Thyroid gland (tissue), 4 donors: ENCODE data around the gene ATP1B1. TPM values are rescaled to one million over a fixed set of nuclear protein-coding genes. Genes with fewer than 3 reads are reported as not detected.
A peak's percentile ranks its signal among the peaks of the same experiment; 100 is the strongest.

Experiments
- DNase-seq, 2 donors: peaks; one replicate each; pipeline ENCODE4 v3.0.0-alpha.2; 2019
- H3K27ac ChIP-seq, 3 donors: fragments of 200-600 bp; sonication (generic); 1 replicate in 2 of 3; 2 replicates in 1 of 3; pipeline ENCODE4 v1.5.1; 2016 to 2019; ENCODE audit warnings: mild to moderate bottlenecking in 1 of 3, moderate library complexity in 1 of 3
- H3K27me3 ChIP-seq: fragments of 200-600 bp; sonication (generic); one replicate; pipeline ENCODE4 v1.5.1; 2019
- H3K36me3 ChIP-seq, 2 donors: fragments of 200-600 bp; sonication (generic); one replicate each; pipeline ENCODE4 v1.5.1; 2016 to 2019
- H3K4me1 ChIP-seq, 2 donors: fragments of 200-600 bp; sonication (generic); one replicate each; pipeline ENCODE4 v1.5.1; 2017 to 2019
- H3K4me3 ChIP-seq, 3 donors: fragments of 200-600 bp; sonication (generic); replicated peaks in 1 of 3; 1 replicate in 2 of 3; 2 replicates in 1 of 3; pipeline ENCODE4 v1.5.1; 2016; ENCODE audit warnings: mild to moderate bottlenecking in 1 of 3
- H3K9me3 ChIP-seq: fragments of 200-600 bp; sonication (generic); one replicate; pipeline ENCODE4 v1.5.1; 2017
- POLR2A ChIP-seq, 2 donors: fragments of 450-650 bp; IDR thresholded peaks; one replicate each; pipeline ENCODE4 v1.6.1; 2017; ENCODE audit warnings: antibody characterized with exemption in 2 of 2, mild to moderate bottlenecking in 2 of 2, moderate library complexity in 1 of 2
- WGBS, 2 donors: methylation state at CpG; one replicate each; pipeline ENCODE4 v1.1.5; 2017; 5-methylcytosine and 5-hydroxymethylcytosine counted together
- intact Hi-C: fragments of 100-400 bp; cut with DNase I; formaldehyde crosslinking; loops from one replicate; pipeline ENCODE4 v1.15.1; 2023
- total RNA-seq, 4 donors: library from RNA; depleted of rRNA; stranded (reverse); fragments of >200 nt; gene quantifications; one replicate each; pipeline ENCODE4 v1.2.3, GENCODE V29; 2016
- TF ChIP-seq, protein P1 (sequence below), 6 experiments: fragments of 200-600 bp in 3 of 6; fragments of 450-650 bp in 3 of 6; sonication (generic) in 3 of 6; IDR thresholded peaks; one replicate each; pipeline ENCODE4 v1.5.1; 2016 to 2019; ENCODE audit warnings: antibody characterized with exemption in 6 of 6, mild to moderate bottlenecking in 2 of 6, inconsistent platforms in 1 of 6, moderate library complexity in 1 of 6

Gene ATP1B1
- total RNA-seq, 4 donors from 2014 or later: 310 to 509 (median 429) TPM

DNA sequence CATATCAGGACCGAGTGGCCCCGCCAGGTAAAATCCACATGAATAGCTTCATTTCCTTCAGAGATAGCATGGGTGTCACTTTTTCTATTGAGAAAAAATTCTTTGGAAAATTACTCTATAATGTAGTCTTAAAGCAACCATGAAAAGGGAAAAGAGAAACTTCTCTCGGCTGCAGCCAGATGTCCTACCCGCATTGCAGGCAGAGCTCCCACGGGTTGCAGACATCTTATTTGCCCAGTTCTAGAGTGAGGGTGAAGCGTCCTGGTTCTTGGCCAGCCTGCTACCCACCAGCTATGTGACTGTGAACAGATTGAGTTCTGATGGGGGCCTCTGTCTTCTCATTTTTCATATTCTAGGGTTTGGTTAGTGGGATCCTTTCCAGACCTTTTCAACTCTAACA lies 5.0 kb downstream of the ATP1B1 start:
- Histone ChIP-seq H3K27ac (peak overlapping the region; percentile 56 to 100 (median 97)), H3K4me1 (peaks cover 42 to 43% of the 10 kb centered on the region in 2 donors), H3K4me3 (no peak overlapping the region), H3K27me3 (no peaks in the 10 kb centered on the region), H3K36me3 (peaks cover 31 to 34% of the 10 kb centered on the region in 2 donors), H3K9me3 (no peaks in the 10 kb centered on the region)
- no peak for TF ChIP-seq POLR2A (IDR thresholded peaks at IDR 0.05)
- TF ChIP-seq, protein P1, sequence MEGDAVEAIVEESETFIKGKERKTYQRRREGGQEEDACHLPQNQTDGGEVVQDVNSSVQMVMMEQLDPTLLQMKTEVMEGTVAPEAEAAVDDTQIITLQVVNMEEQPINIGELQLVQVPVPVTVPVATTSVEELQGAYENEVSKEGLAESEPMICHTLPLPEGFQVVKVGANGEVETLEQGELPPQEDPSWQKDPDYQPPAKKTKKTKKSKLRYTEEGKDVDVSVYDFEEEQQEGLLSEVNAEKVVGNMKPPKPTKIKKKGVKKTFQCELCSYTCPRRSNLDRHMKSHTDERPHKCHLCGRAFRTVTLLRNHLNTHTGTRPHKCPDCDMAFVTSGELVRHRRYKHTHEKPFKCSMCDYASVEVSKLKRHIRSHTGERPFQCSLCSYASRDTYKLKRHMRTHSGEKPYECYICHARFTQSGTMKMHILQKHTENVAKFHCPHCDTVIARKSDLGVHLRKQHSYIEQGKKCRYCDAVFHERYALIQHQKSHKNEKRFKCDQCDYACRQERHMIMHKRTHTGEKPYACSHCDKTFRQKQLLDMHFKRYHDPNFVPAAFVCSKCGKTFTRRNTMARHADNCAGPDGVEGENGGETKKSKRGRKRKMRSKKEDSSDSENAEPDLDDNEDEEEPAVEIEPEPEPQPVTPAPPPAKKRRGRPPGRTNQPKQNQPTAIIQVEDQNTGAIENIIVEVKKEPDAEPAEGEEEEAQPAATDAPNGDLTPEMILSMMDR (IDR thresholded peaks at IDR 0.05): no peak
- 65 to 68% methylated on average over 6 of the region's 6 CpGs for WGBS, 2 donors
- DNase-seq: no peak
- intact Hi-C loops: no loop called here

DNA sequence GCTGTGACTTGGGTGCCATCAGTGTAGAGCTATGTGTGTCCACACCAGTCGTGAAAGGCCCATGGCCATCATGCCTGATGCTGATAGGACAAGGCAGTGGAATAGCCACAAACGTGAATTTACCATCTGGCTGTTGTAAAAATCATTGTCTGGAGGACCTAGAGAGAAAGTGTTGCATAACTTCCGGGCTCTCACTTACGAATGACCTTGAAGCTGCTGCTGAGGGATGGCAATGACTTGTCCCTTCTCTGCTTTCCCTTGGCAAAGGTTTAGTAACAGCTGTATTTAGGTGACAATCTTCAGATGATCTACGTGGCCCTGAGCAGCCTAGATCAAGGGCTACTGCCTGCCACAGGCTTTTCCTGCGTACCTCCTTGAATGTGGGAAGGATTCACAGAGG lies 5.8 kb downstream of the ATP1B1 start:
- Histone ChIP-seq H3K4me1 (peaks cover 49 to 51% of the 10 kb centered on the region in 2 donors), H3K36me3 (peaks cover 31 to 37% of the 10 kb centered on the region in 2 donors)
- 55% methylated on average over 6 of the region's 6 CpGs for whole genome bisulfite sequencing, 2 donors

DNA sequence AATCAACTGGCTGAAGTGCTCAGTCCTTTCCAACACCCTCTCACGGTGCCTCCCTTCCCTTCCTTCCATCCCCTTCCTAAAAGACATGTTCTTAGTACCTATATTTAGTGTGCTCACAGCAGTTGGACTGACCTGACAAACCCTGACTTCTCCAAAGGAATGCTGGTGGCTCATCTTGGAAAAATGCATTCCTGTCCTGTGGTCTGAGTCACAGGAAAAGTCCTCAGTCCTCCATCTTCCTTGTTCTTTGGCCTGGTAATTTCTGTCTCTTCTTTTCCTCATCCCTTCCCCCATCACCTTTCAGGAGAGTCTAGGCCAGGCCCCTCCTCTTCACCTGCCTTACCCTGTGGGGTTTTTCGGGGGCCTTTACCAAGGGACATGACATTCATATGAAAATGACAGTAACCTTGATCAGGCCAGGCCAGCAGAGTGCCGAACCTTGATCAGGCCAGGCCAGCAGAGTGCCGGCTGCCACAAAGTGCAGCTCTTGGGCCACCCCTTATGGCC lies 7.2 kb downstream of the ATP1B1 start:
- no peak overlapping the region for H3K4me3 ChIP-seq
- H3K4me1 ChIP-seq: peaks cover 52 to 63% of the 10 kb centered on the region in 2 donors
- intact Hi-C loops: no loop called here
- 75 to 81% methylated on average over 4 of the region's 4 CpGs for WGBS, 2 donors
- H3K27me3 ChIP-seq: no peaks in the 10 kb centered on the region
- DNase-seq: no peak
- no peaks in the 10 kb centered on the region for H3K9me3 ChIP-seq
- TF ChIP-seq POLR2A (IDR thresholded peaks at IDR 0.05): no peak
- TF ChIP-seq, protein P1 (IDR thresholded peaks at IDR 0.05): no peak
- H3K27ac ChIP-seq: peak overlapping the region; percentile 15 to 100 (median 97)
- H3K36me3 ChIP-seq: peaks cover 25 to 40% of the 10 kb centered on the region in 2 donors

More for the DNA sequence above, 5.8 kb downstream of the ATP1B1 start:
- Histone ChIP-seq H3K27ac (peak overlapping the region; percentile 56 to 100 (median 97)), H3K9me3 (no peaks in the 10 kb centered on the region), H3K27me3 (no peaks in the 10 kb centered on the region), H3K4me3 (no peak overlapping the region)
- DNase-seq: no peak
- TF ChIP-seq POLR2A (IDR thresholded peaks at IDR 0.05): peak in 1 of 2 donors; percentile 8
- TF ChIP-seq, protein P1 (IDR thresholded peaks at IDR 0.05): no peak
- intact Hi-C loops: no loop called here

DNA sequence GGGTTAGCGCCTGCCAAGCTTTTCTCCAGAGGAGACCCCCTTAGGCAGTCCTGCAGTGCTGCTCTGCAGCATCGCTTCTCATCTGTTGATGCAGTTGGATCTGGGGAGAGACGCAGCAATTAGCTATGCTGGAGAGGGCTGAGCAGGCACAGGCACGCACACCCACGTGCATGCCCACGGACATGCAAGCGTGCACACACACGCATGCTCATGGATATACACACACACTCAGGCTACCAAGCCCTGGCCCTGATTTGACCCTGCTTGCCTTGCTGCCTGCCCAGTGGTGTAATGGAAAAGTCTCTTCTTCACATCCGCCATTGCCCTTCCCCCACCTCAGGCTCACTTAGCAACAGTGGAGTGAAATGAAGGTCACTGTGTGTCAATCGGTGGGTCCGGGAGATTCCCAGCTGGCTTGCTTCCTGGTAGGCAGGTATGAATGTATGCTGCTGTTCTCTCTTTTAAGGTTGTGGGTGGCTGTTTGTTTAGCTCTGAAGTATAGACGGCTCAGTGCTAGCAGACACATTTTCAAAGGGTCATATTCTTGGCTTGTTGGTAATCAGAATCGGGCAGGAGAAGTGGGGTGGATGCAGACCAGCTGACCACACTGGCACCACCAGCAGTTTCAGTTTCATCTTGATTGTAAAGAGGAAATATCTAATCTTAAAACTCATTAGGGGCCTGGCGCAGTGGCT lies 9.5 kb downstream of the ATP1B1 start:
- TF ChIP-seq, protein P1 (IDR thresholded peaks at IDR 0.05): no peak
- TF ChIP-seq POLR2A (IDR thresholded peaks at IDR 0.05): peak in 1 of 2 donors; percentile 7
- Histone ChIP-seq H3K27ac (peak overlapping the region; percentile 34 to 92 (median 68)), H3K4me1 (peaks cover 54 to 83% of the 10 kb centered on the region in 2 donors), H3K9me3 (no peaks in the 10 kb centered on the region), H3K36me3 (peaks cover 25 to 40% of the 10 kb centered on the region in 2 donors), H3K27me3 (no peaks in the 10 kb centered on the region), H3K4me3 (no peak overlapping the region)
- DNase-seq: peak; percentile 62 to 70
- WGBS, 2 donors: 51 to 52% methylated on average over 8 to 14 of the region's 14 CpGs
- intact Hi-C loops: no loop called here

DNA sequence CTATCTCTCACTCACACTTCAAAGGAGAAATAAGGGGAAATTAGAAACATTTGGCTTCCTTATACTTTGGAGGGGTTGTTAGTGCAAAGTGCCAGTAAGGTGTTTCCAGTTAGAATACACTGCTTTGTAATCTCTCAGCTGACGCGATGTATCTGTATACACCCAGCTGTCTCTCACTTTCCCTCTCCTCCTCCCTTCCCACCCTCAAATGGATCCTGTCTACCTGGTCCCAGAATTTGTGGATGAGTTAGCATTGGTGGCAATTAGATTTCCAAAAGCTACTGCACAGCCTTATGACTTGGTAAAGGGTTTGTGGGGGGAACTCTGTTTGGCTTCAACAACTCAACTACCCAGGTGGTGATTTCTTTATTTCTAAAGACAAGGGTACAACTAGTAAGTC lies 10.5 kb downstream of the ATP1B1 start:
- TF ChIP-seq, protein P1 (IDR thresholded peaks at IDR 0.05): no peak
- TF ChIP-seq POLR2A (IDR thresholded peaks at IDR 0.05): no peak
- H3K9me3 ChIP-seq: no peaks in the 10 kb centered on the region
- peaks cover 25 to 41% of the 10 kb centered on the region in 2 donors for H3K36me3 ChIP-seq
- intact Hi-C loops: no loop called here
- H3K27ac ChIP-seq: peak overlapping the region; percentile 34 to 92 (median 68)
- 92 to 94% methylated on average over 2 of the region's 2 CpGs for WGBS, 2 donors
- H3K27me3 ChIP-seq: no peaks in the 10 kb centered on the region
- peaks cover 47 to 83% of the 10 kb centered on the region in 2 donors for H3K4me1 ChIP-seq
- no peak overlapping the region for H3K4me3 ChIP-seq
- DNase-seq: no peak
